GM06990 (cell line): ENCODE measurements around the gene MTHFD1L.

Source experiments
- DNase-seq: peaks from one replicate; pipeline ENCODE4 v3.0.0-alpha.2; 2011; ENCODE audit not compliant: insufficient read length; ENCODE audit errors: extremely low read depth
- H3K27me3 ChIP-seq: replicated peaks from 2 replicates; pipeline ENCODE4 v1.6.0; 2011; ENCODE audit warnings: low read length; ENCODE audit not compliant: control insufficient read depth, insufficient read depth
- H3K36me3 ChIP-seq: 2 replicates; pipeline ENCODE4 v1.5.1; 2011; ENCODE audit warnings: low read length; ENCODE audit not compliant: control insufficient read depth, insufficient read depth
- H3K4me3 ChIP-seq: replicated peaks from 2 replicates; pipeline ENCODE4 v1.5.1; 2011; ENCODE audit warnings: low read depth, mild to moderate bottlenecking, control low read depth, low read length
- TF ChIP-seq, protein P1 (sequence below): IDR thresholded peaks from 2 replicates; pipeline ENCODE4 v1.5.1; 2011; ENCODE audit warnings: low read length, control low read depth, mild to moderate bottlenecking, inconsistent platforms; ENCODE audit not compliant: insufficient read depth, poor library complexity, severe bottlenecking

Gene MTHFD1L

DNA sequence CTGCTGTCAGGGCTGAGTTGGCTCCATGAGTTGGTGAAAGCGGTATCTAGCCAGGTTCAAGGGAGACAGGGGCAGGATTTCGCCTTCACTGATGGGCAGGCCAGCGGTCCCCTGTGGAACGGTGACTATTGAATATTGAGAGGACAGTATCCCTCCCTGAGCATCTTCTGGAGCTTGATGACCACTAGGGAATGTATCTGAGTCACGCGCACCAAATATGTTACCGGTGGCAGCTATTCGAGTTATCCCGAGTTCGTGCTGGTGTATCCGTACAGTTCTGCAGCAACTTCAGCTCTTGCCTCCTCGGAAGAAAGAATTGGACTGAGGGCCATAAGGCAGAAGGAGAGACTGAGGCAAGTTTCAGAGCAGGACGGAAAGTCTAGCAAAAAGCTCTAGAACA is 24.8 kb downstream of the MTHFD1L start:
- DNase-seq = no peak
- peaks cover 4% of the 10 kb centered on the region for H3K36me3 ChIP-seq
- H3K4me3 ChIP-seq = no peak overlapping the region
- H3K27me3 ChIP-seq = no peaks in the 10 kb centered on the region
- TF ChIP-seq, protein P1, sequence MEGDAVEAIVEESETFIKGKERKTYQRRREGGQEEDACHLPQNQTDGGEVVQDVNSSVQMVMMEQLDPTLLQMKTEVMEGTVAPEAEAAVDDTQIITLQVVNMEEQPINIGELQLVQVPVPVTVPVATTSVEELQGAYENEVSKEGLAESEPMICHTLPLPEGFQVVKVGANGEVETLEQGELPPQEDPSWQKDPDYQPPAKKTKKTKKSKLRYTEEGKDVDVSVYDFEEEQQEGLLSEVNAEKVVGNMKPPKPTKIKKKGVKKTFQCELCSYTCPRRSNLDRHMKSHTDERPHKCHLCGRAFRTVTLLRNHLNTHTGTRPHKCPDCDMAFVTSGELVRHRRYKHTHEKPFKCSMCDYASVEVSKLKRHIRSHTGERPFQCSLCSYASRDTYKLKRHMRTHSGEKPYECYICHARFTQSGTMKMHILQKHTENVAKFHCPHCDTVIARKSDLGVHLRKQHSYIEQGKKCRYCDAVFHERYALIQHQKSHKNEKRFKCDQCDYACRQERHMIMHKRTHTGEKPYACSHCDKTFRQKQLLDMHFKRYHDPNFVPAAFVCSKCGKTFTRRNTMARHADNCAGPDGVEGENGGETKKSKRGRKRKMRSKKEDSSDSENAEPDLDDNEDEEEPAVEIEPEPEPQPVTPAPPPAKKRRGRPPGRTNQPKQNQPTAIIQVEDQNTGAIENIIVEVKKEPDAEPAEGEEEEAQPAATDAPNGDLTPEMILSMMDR = no peak

GRCh38 chr6:150891888-150892485 is 26.5 kb downstream of the MTHFD1L start:
- no peak for DNase-seq
- Histone ChIP-seq H3K36me3 (peaks cover 4% of the 10 kb centered on the region), H3K4me3 (no peak overlapping the region), H3K27me3 (no peaks in the 10 kb centered on the region)
- TF ChIP-seq, protein P1 = peak; percentile 83

DNA sequence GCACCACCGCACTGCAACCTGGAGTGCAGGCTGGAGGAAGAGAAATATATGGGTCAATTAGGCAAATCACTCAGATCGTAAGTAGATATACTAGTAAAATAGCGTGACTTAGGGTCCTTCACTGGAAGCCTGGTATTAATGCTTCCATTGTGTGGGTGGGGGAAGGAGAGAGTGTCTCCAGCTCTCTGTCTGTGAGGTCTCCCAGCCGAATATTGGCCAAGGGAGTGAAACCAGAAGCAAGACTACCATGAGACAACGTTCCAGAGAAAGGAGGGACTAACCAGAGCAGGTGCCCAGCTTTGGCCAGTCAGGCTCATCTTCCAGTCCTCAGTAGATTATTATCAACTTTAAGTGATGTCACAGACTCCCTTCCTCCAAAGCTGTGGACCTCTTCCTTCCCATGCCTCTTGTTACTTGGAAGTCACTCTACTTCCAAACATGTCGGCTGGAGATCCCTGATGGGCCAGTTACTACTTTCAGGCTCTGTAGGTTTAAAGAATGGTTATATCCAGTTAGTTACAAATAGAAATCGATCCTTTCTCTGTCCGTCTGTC is 28.8 kb downstream of the MTHFD1L start:
- Histone ChIP-seq H3K36me3 (peaks cover 4% of the 10 kb centered on the region), H3K27me3 (no peaks in the 10 kb centered on the region), H3K4me3 (no peak overlapping the region)
- no peak for DNase-seq
- TF ChIP-seq, protein P1 = no peak

GRCh38 chr6:150894935-150895552 is 29.5 kb downstream of the MTHFD1L start:
- DNase-seq = peak; percentile 59

GRCh38 chr6:150895928-150896632 is 30.6 kb downstream of the MTHFD1L start:
- TF ChIP-seq, protein P1 = no peak
- Histone ChIP-seq H3K36me3 (no peaks in the 10 kb centered on the region; the same call in 1 of the 2 replicates), H3K27me3 (no peaks in the 10 kb centered on the region), H3K4me3 (no peak overlapping the region)
- DNase-seq = no peak

More at GRCh38 chr6:150894935-150895552, 29.5 kb downstream of the MTHFD1L start:
- TF ChIP-seq, protein P1 = peak; percentile 1
- Histone ChIP-seq H3K27me3 (no peaks in the 10 kb centered on the region), H3K36me3 (peaks cover 4% of the 10 kb centered on the region), H3K4me3 (no peak overlapping the region; the same call in 1 of the 2 replicates)
